Stimulated activated CD8-positive, alpha-beta memory T cell treated with anti-CD3 and anti-CD28 coated beads, Interleukin-15, amount 100 ng/mL, for 24 hours (primary cell): ENCODE data around the gene MAP7D3.
"Not testable (repeated sequence)": the region's sequence is repeated elsewhere in the genome, so short reads cannot be mapped to it uniquely, and the experiment has no call there.

ENCODE experiments used
- DNase-seq: peaks from one replicate; pipeline ENCODE4 v3.0.0-alpha.2; 2020; ENCODE audit warnings: low read depth

Gene MAP7D3

DNA sequence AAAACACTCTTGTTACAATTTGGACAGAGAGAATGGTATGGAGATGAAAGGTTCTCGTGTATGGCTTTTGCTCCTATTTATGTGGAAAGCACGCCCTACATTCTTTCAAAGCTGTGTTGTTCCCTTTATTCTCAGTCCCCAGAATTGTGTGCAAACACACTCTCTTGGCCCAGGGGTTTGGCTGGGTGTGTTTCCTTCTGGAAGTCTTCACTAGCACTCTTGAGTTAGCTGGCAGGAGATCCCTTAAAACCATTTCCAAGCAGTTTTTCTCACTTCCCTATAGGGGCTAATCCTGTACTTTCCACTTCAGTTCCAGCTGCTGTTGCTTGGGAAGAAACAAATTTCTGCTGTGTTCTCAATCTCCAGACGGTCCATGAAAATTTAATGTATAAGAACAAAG is 68.8 kb downstream of the MAP7D3 start:
- DNase-seq, result no peak

DNA sequence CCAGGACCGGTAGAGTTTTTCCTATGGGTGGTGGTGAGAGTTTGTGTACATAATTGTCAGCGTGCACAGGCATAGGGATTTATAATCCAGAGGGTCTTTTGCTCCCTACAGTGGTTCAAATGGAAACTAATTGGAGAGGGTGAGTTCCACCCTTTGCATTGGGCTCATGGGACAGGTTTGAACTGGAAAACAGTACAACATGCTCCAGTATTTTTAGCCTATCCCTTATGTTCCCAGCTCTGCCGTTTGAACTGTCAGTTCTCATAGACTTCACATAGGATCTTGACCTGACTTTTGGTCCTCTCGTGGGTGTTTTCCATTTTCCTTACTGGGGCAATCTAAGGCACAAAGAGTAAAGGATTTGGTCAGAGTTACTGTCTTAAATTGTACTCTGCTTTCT is 72.1 kb downstream of the MAP7D3 start:
- DNase-seq, result no peak

DNA sequence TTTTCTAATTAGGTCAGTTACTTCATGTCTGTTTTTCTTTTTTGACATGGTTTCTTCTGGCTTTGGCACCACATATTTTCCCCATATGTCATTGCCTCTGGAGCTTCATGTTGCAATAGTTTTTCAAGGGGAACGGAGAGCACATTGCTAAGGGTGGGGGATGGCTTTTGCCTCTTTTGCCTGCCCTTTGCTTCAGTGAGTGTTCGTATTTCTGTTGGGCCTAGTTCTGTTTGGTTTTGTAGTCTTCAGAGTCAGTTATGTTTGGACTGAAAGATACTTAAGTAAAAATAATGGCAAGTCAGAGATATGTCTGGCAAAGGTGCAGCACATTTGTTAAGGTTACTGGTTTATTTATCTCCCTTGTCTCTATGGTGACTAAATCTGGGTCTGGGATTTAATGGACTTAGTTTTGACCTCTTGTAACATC is 74.8 kb downstream of the MAP7D3 start:
- no peak for DNase-seq

DNA sequence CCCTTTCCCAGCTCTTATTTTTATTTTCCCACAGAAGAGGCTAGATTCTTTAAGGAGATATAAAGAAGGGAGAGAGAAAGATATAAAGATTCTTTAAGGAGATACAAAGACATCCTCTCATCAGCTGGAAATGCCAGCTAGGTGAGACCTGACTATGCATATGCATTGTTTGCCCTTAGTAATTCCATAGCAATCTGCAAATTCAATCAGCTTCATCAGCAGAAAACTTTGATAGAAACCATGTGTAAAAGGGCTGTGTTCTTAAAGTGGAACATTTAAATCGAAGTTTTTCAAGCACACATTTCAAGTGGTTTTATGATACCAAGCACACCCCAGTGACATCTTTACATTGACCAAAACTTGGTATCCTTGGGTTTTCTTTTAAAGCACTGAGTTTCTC is 79.8 kb downstream of the MAP7D3 start:
- DNase-seq, result no peak

DNA sequence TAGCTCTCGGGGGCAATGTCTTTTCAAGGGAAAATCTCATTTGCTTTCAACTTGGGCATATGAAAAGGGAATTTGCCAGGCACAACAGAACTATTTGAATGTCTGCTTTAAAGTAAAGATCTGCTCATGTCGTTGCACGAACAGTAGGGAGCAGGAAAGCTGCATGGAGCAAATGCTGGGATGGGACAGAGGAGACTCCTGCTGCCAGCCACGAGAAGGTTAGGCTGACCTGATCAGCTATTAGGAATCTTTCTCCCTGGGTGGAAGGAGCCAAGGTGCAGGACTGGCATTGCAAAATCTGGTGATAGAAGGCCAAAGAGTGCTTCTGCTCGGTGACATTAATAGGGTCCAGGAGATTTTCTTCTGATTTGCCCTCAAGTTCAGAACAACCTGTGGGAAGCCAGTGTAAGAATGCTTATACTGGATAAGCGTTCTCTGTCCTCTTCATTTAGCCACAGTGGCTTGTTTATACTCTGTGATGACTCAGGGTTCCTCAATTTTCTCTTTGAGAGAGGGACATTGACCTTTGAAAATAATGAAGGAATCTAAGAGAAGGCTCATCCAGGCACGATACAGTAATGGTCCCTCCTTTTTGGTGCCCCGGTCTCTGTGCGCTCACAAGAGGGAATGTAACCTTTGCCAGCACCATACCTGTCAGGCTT is 80.9 kb downstream of the MAP7D3 start:
- no peak for DNase-seq

GRCh38 chrX:136168929-136169735 is 82.1 kb downstream of the MAP7D3 start:
- no peak for DNase-seq

GRCh38 chrX:136167989-136168388 is 83.2 kb downstream of the MAP7D3 start:
- not testable (repeated sequence) for DNase-seq

DNA sequence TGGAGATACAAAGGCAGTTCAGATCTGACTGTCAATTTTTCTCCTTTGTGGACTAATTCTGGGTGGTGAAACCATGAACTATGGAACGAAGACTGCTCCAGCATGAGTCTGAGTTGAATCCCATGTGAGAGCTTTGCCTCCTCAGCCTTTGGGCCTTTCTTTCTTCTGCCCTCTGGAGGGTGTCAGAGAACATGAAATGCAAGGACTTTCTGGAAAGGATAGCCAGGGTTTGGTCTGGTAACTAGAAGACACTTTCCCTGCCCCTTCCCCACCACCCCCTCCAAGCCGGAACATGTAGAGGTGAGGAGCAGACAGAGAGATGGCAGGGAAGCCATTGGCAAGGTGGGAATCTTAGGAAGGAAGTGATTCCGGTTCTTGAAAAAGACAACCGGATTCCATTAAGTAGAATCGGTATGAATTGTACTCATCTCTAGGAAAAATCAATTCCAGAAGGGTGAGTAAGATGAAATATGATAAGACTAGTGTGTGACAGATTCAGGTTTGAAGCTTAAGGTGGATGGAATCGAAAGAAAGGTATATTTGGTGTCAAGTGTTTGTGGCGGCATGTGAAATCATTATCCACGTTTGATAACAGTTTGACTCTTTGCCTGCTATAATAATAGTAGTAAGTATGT is 84.9 kb downstream of the MAP7D3 start:
- no peak for DNase-seq

GRCh38 chrX:136165406-136165805 is 85.8 kb downstream of the MAP7D3 start:
- no peak for DNase-seq

DNA sequence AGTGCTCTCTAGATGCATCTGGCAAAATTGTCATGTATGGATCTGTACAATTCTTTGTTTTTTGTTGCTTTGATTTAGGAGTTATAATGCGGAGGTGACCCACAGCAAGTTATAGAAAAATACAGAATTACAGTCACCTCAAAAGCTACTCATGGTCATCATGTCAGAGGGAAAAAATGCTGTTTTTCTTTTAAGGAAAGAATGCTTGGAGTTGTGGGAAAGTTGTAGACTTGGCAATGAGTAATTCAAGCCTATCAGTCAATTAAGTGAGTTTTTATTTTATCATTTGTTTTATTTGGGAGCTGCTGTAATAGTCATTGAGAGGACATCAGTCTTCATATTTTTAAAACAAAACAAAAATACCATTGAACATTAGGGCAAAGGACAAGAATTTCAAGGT is 87.5 kb downstream of the MAP7D3 start:
- DNase-seq, result no peak
